Activated CD8-positive, alpha-beta T cell treated with anti-CD3 and anti-CD28 coated beads for 36 hours (primary cell): Measurements from ENCODE around the gene PPDPF. TPM values are rescaled to one million over a fixed set of nuclear protein-coding genes. Genes with fewer than 3 reads are reported as not detected.

Source experiments
- ATAC-seq: fragments of 200-7000 bp; cut with Tn5 transposase; one replicate; pipeline ENCODE4 v1.10.0; 2021; ENCODE audit warnings: mild to moderate bottlenecking, moderate library complexity
- CTCF ChIA-PET: fragments of 350-600 bp; sonication (Branson Sonifier 250); formaldehyde crosslinking; loops from one replicate; lab custom pipeline; 2021; ENCODE audit warnings: antibody characterized with exemption; lab: Charles Lee
- POLR2A ChIA-PET: fragments of 350-600 bp; sonication (Branson Sonifier 250); formaldehyde crosslinking; loops from one replicate; lab custom pipeline; 2021; ENCODE audit warnings: antibody characterized with exemption; lab: Charles Lee
- DNase-seq: peaks from one replicate; pipeline ENCODE4 v3.0.0-alpha.2; 2020
- H3K27ac Mint-ChIP-seq: one replicate; pipeline ENCODE4 v1.8.0; 2021; ENCODE audit warnings: mild to moderate bottlenecking, mixed read lengths
- H3K27me3 Mint-ChIP-seq: one replicate; pipeline ENCODE4 v1.8.0; 2021; ENCODE audit warnings: mixed read lengths
- H3K36me3 Mint-ChIP-seq: one replicate; pipeline ENCODE4 v1.8.0; 2021; ENCODE audit warnings: low read depth, mixed read lengths
- H3K4me1 Mint-ChIP-seq: one replicate; pipeline ENCODE4 v1.8.0; 2021; ENCODE audit warnings: low read depth, mixed read lengths
- H3K4me3 Mint-ChIP-seq: one replicate; pipeline ENCODE4 v1.8.0; 2021; ENCODE audit warnings: mild to moderate bottlenecking, moderate library complexity, mixed read lengths
- H3K9me3 Mint-ChIP-seq: one replicate; pipeline ENCODE4 v1.8.0; 2021; ENCODE audit warnings: mixed read lengths
- intact Hi-C: fragments of 100-400 bp; cut with micrococcal nuclease; formaldehyde crosslinking; loops from one replicate; pipeline ENCODE4 v1.10.0; 2022
- total RNA-seq, 2 experiments: library from RNA; stranded (reverse); gene quantifications; one replicate each; pipeline ENCODE4 v1.2.3, GENCODE V29; 2021
- TF ChIP-seq, protein P1 (sequence below): fragments of 200-600 bp; IDR thresholded peaks from one replicate; pipeline ENCODE4 v1.8.0; 2022; ENCODE audit warnings: antibody characterized with exemption, mild to moderate bottlenecking

Gene PPDPF
- total RNA-seq, 2 experiments from 2014 or later, result 193 to 226 TPM

DNA sequence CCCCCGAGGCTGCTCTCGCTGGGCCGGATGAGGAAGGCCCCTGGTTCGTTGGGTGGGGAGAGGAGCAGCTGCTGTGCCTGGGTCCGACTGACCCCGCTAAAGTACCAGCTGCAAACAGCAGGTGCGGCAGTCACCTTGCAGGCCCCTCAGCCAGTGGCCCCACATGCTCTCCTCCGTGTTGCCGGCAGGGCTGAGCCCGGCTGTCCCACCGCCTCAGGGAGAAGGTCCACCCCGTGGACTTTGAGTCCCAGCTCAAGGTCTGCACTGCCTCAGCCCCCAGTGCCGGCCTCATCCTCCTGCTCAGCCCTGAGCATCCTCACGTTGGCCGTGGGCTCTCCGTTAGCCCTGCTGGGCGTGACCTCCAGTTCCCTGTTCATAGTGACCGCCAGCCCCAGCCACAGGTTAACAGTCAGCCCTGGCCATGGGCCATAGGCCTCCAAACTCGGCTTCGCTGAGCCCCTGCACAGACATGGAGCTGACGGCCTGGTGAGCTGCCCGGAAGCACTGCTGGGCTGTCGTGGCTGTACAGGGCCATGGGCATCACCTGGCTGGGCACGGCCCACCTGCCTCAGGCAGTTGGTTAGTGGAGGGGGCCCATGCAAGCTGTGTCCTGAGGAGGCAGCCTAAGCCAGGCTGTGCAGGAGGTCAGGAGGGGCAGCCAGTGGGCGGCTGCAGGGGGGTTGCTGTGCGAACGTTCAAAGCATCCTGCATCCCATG, 23.8 kb downstream of the PPDPF start:
- no peak for ATAC-seq
- Mint-ChIP-seq H3K36me3 (no peaks in the 10 kb centered on the region), H3K4me3 (no peak overlapping the region), H3K27ac (no peak overlapping the region), H3K4me1 (peaks cover under 1% of the 10 kb centered on the region), H3K27me3 (peaks cover 2% of the 10 kb centered on the region), H3K9me3 (no peaks in the 10 kb centered on the region)
- POLR2A ChIA-PET, result interaction anchor here (0.7 kb wide), 1 partner anchor 22 kb away, joined by 3 read pairs; no protein-coding TSS in a partner anchor
- CTCF ChIA-PET, result interaction anchor here (1.0 kb wide), 1 partner anchor 98 kb away, joined by 4 read pairs; no protein-coding TSS in a partner anchor
- DNase-seq, result no peak
- intact Hi-C loops, result no loop called here
- TF ChIP-seq, protein P1, sequence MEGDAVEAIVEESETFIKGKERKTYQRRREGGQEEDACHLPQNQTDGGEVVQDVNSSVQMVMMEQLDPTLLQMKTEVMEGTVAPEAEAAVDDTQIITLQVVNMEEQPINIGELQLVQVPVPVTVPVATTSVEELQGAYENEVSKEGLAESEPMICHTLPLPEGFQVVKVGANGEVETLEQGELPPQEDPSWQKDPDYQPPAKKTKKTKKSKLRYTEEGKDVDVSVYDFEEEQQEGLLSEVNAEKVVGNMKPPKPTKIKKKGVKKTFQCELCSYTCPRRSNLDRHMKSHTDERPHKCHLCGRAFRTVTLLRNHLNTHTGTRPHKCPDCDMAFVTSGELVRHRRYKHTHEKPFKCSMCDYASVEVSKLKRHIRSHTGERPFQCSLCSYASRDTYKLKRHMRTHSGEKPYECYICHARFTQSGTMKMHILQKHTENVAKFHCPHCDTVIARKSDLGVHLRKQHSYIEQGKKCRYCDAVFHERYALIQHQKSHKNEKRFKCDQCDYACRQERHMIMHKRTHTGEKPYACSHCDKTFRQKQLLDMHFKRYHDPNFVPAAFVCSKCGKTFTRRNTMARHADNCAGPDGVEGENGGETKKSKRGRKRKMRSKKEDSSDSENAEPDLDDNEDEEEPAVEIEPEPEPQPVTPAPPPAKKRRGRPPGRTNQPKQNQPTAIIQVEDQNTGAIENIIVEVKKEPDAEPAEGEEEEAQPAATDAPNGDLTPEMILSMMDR, result no peak

DNA sequence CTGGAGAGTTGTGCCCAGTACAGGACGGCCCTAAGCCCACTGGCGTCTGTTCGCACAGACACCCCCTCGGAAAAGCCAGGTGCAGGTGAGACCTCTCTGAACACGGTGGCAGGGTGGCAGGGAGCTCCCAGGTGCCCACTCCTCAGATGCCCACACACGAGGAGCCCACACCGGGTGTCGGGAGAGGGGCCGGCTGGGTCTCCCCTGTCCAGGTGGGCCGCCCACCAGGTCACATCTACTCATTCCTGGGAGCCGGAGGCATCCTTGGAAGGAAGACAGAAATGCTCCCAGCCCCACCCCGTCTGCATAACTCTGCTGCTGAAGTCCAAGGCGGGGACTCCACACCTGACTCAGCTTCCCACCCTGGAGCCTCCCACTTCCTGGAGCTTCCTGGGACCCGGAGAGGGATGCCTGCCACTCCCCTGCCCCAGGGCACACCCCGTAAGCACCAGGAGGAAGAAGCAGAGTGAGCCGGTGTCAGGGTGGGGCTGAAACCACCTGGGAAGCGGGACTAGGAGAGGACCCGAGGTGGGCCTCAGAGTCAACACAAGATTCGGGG, 24.5 kb downstream of the PPDPF start:
- no peak overlapping the region for H3K27ac Mint-ChIP-seq
- no peaks in the 10 kb centered on the region for H3K36me3 Mint-ChIP-seq
- intact Hi-C loops, result no loop called here
- peaks cover 2% of the 10 kb centered on the region for H3K4me1 Mint-ChIP-seq
- no peak for ATAC-seq
- no peak overlapping the region for H3K4me3 Mint-ChIP-seq
- ChIA-PET POLR2A (interaction anchor here (0.7 to 1.5 kb wide), 2 partner anchors 21 to 30 kb away, joined by 3 to 4 read pairs; no protein-coding TSS in a partner anchor), CTCF (interaction anchor here (0.6 kb wide), 1 partner anchor 61 kb away, joined by 3 read pairs; no protein-coding TSS in a partner anchor)
- TF ChIP-seq, protein P1, result no peak
- peaks cover 5% of the 10 kb centered on the region for H3K27me3 Mint-ChIP-seq
- no peak for DNase-seq
- H3K9me3 Mint-ChIP-seq, result no peaks in the 10 kb centered on the region

DNA sequence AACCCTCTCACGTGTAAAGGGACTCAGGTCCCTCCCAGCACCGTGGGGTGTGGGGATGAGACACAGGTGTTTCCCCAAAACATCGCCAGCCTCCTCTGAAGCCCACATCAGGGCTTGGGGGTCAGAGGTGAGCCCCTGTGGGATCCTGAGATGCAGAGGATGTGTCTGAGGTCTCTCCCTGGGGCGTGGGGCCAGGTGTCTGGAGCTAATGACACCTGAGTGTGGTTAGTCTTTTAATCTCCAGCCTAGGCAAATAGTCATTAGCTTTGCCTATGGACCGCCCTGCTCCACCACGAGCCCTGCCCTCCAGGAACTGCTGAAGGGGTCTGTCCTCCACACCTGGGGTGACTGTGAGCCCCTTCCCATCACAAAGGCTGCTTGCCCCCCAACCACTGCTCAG, 25.2 kb downstream of the PPDPF start:
- H3K9me3 Mint-ChIP-seq, result no peaks in the 10 kb centered on the region
- H3K4me1 Mint-ChIP-seq, result peaks cover 2% of the 10 kb centered on the region
- no peak overlapping the region for H3K4me3 Mint-ChIP-seq
- CTCF ChIA-PET, result interaction anchor here (0.9 to 1.1 kb wide), 2 partner anchors 8 to 10 kb away, joined by 3 read pairs; partner anchors contain the start of gene PTK6
- H3K27ac Mint-ChIP-seq, result no peak overlapping the region
- TF ChIP-seq, protein P1, result no peak
- H3K27me3 Mint-ChIP-seq, result peaks cover 5% of the 10 kb centered on the region
- ATAC-seq, result peak; percentile 17
- intact Hi-C loops, result no loop called here
- POLR2A ChIA-PET, result interaction anchor here (1.5 kb wide), 1 partner anchor 29 kb away, joined by 4 read pairs; no protein-coding TSS in a partner anchor
- no peaks in the 10 kb centered on the region for H3K36me3 Mint-ChIP-seq
- no peak for DNase-seq

DNA sequence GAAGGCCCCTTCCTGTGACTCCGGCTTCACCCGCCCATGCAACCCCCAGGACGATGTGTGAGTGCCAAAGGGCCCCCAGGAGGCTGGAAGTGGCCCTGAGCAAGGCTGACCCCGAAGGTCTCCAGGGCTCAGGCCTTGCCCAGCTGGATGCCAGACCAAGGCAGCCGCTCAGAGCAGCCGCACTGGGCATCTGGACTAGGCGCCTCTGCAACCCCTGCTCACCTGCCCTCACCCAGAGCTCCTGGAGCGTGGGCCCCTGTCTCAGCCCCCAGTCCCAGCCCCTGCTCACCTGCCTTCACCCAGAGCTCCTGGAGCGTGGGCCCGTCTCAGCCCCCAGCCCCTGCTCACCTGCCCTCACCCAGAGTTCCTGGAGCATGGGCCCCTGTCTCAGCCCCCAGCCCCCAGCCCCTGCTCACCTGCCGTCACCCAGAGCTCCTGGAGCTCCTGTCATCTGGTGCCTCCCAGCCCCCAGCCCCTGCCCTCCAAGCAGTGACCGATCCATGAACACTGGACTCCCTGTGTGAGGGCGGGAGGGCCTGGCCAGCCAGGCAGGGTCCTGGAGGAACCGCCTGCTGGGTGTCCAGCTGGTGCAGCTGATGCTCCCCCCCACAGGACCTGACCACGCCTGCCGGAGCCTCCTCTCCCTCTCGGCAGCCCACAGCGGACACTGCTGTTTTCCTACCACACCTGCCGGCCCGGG, 25.8 kb downstream of the PPDPF start:
- POLR2A ChIA-PET, result interaction anchor here (1.5 kb wide), 1 partner anchor 29 kb away, joined by 4 read pairs; no protein-coding TSS in a partner anchor
- CTCF ChIA-PET, result interaction anchor here (0.9 to 1.1 kb wide), 2 partner anchors 9 kb away, joined by 3 read pairs; partner anchors contain the start of gene PTK6
- H3K4me3 Mint-ChIP-seq, result no peak overlapping the region
- H3K9me3 Mint-ChIP-seq, result no peaks in the 10 kb centered on the region
- intact Hi-C loops, result no loop called here
- H3K36me3 Mint-ChIP-seq, result no peaks in the 10 kb centered on the region
- peaks cover 7% of the 10 kb centered on the region for H3K27me3 Mint-ChIP-seq
- no peak for ATAC-seq
- DNase-seq, result no peak
- TF ChIP-seq, protein P1, result no peak
- peaks cover 2% of the 10 kb centered on the region for H3K4me1 Mint-ChIP-seq
- H3K27ac Mint-ChIP-seq, result no peak overlapping the region
